Lung (tissue), 12 donors: ENCODE measurements around the gene HNRNPM. TPM values are rescaled to one million over a fixed set of nuclear protein-coding genes. Genes with fewer than 3 reads are reported as not detected.
A peak's percentile ranks its signal among the peaks of the same experiment; 100 is the strongest.

Experiments
- ATAC-seq: fragments of 200-7000 bp; cut with Tn5 transposase; one replicate; pipeline ENCODE4 v1.9.1; 2020; ENCODE audit warnings: moderate number of reproducible peaks; ENCODE audit not compliant: insufficient read depth, low FRiP score
- DNase-seq, 3 donors: peaks; one replicate each; pipeline ENCODE4 v3.0.0-alpha.2; 2013 to 2017
- H3K27ac ChIP-seq, 2 donors: one replicate each; pipeline ENCODE4 v1.5.1; 2013; ENCODE audit warnings: mild to moderate bottlenecking in 2 of 2, moderate library complexity in 2 of 2, control low read depth in 1 of 2, inconsistent platforms in 1 of 2, low read depth in 1 of 2, low read length in 1 of 2
- H3K27me3 ChIP-seq, 3 donors: one replicate each; pipeline ENCODE4 v1.5.1; 2013; ENCODE audit warnings: low read length in 2 of 3; ENCODE audit not compliant: control insufficient read depth in 3 of 3, insufficient read depth in 3 of 3
- H3K36me3 ChIP-seq, 4 donors: one replicate each; pipeline ENCODE4 v1.5.1; 2013; ENCODE audit warnings: low read length in 4 of 4, mild to moderate bottlenecking in 1 of 4, moderate library complexity in 1 of 4; ENCODE audit not compliant: control insufficient read depth in 4 of 4, insufficient read depth in 4 of 4
- H3K4me1 ChIP-seq, 5 donors: one replicate each; pipeline ENCODE4 v1.5.1; 2013; ENCODE audit warnings: low read length in 5 of 5, mild to moderate bottlenecking in 2 of 5, moderate library complexity in 1 of 5; ENCODE audit not compliant: control insufficient read depth in 5 of 5, insufficient read depth in 5 of 5
- H3K4me3 ChIP-seq: one replicate; pipeline ENCODE4 v1.5.1; 2013; ENCODE audit warnings: mild to moderate bottlenecking, control low read depth, moderate library complexity
- H3K9ac ChIP-seq, 2 donors: one replicate each; pipeline ENCODE4 v1.5.1; 2013; ENCODE audit warnings: low read length in 2 of 2, control low read depth in 1 of 2; ENCODE audit not compliant: insufficient read depth in 1 of 2
- H3K9me3 ChIP-seq, 4 donors: one replicate each; pipeline ENCODE4 v1.5.1; 2013; ENCODE audit warnings: low read length in 3 of 4, mild to moderate bottlenecking in 1 of 4, moderate library complexity in 1 of 4; ENCODE audit not compliant: control insufficient read depth in 4 of 4, insufficient read depth in 3 of 4
- CTCF ChIP-seq: IDR thresholded peaks from 2 replicates; pipeline ENCODE4 v1.5.1; 2012; ENCODE audit warnings: mild to moderate bottlenecking; ENCODE audit errors: control extremely low read depth, extremely low read depth
- WGBS, 2 donors: extraction: QIAGEN DNeasy Blood & Tissue Kit; methylation state at CpG; one replicate each; pipeline ENCODE4 v1.1.7; 2013; 5-methylcytosine and 5-hydroxymethylcytosine counted together
- polyA plus RNA-seq, 2 donors: library from polyadenylated mRNA; stranded (reverse); fragments of 200-250 nt; gene quantifications; one replicate each; pipeline ENCODE4 v1.2.1, GENCODE V29; 2013
- total RNA-seq, 2 donors: library from RNA; depleted of rRNA in 1 of 2; stranded (reverse); fragments of >200 nt in 1 of 2; gene quantifications; one replicate each; pipeline ENCODE4 v1.2.1, GENCODE V29; 2014 to 2021
- donor health status: control.
- donor health status: control.
- donor health status: Bipolar disorder and iron deficiency.
- donor health status: healthy.
- donor health status: DM: yes; HTN: yes; CAD: no.

The HNRNPM gene
- total and polyA plus RNA-seq, 4 donors, result 53.7 to 243 (median 164) TPM

- no peak for TF ChIP-seq CTCF
- no peak for DNase-seq
- 55 to 72% methylated on average over 6 of the region's 6 CpGs for WGBS, 2 donors
- H3K9ac ChIP-seq, result no peak overlapping the region
- H3K4me3 ChIP-seq, result no peak overlapping the region
- peaks cover 0 to 10% (median 3%) of the 10 kb centered on the region in 5 donors for H3K4me1 ChIP-seq
- no peaks in the 10 kb centered on the region for H3K27me3 ChIP-seq
- H3K27ac ChIP-seq, result no peak overlapping the region
- H3K36me3 ChIP-seq, result no peaks in the 10 kb centered on the region
- no peaks in the 10 kb centered on the region for H3K9me3 ChIP-seq
- ATAC-seq, result no peak
Observed at GRCh38 chr19:8504919-8505318, 60.1 kb downstream of the HNRNPM start.

GRCh38 chr19:8505680-8506401, 61.1 kb downstream of the HNRNPM start:
- 1% methylated on average over 52 to 56 of the region's 56 CpGs for WGBS, 2 donors
- peaks cover 0 to under 1% (median under 1%) of the 10 kb centered on the region in 4 donors for H3K36me3 ChIP-seq
- no peaks in the 10 kb centered on the region for H3K9me3 ChIP-seq
- peak; percentile 79 to 83 (median 83) for DNase-seq
- peak; percentile 67 for TF ChIP-seq CTCF
- peak overlapping the region; percentile 39 for H3K4me3 ChIP-seq
- peak overlapping the region in 1 of 2 donors; percentile 26 for H3K27ac ChIP-seq
- no peak overlapping the region for H3K9ac ChIP-seq
- H3K27me3 ChIP-seq, result no peaks in the 10 kb centered on the region
- H3K4me1 ChIP-seq, result peaks cover 0 to 10% (median 3%) of the 10 kb centered on the region in 5 donors
- peak; percentile 67 for ATAC-seq

- TF ChIP-seq CTCF, result no peak
- Histone ChIP-seq H3K9me3 (no peaks in the 10 kb centered on the region), H3K27ac (no peak overlapping the region), H3K4me3 (no peak overlapping the region), H3K9ac (no peak overlapping the region), H3K4me1 (peaks cover 0 to 10% (median 3%) of the 10 kb centered on the region in 5 donors), H3K36me3 (peaks cover 0 to 7% (median 1%) of the 10 kb centered on the region in 4 donors), H3K27me3 (no peaks in the 10 kb centered on the region)
- WGBS, 2 donors, result 32 to 33% methylated on average over 18 of the region's 18 CpGs
- ATAC-seq (no peak), DNase-seq (peak in 2 of 3 donors; percentile 54 to 63)
Observed at GRCh38 chr19:8506402-8506957, 61.7 kb downstream of the HNRNPM start.
